ENCODE results near the gene ASCC3.

DNA sequence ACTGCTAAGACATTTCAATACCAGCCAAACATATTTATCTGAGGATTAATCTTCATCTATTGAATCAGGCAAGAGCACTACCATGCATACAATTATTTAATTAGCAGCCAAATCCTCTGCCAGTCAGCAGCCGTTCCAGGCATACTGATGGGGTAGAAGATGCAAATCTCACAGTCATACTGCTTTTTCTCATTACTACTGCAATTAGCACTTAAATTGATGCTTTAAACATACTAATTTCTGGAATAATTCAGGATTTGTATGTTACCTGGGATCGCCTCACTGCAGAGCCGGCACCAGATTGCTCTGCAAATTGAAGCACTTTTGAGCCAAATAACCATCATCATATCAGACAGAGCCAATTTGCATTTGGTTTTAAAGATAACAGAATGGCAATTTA is 366.5 kb downstream of the ASCC3 start:
- TF ChIP-seq POLR2A (IDR thresholded peaks at IDR 0.05; ENCODE audit: low read length), result no peak
- TF ChIP-seq GATA1 (IDR thresholded peaks at IDR 0.05; ENCODE audit: low read depth, low read length), result no peak

All from erythroblast (primary cell).